Dermis microvascular lymphatic vessel endothelial cell (primary cell): Measurements from ENCODE around the gene GPR153. TPM values are rescaled to one million over a fixed set of nuclear protein-coding genes. Genes with fewer than 3 reads are reported as not detected.

Source experiments
- DNase-seq, 2 donors: peaks; one replicate each; pipeline versions ENCODE4 v3.0.0 to v3.0.0-alpha.2; 2010; ENCODE audit warnings: low read depth in 2 of 2
- total RNA-seq: library from RNA; depleted of rRNA; stranded (reverse); fragments of >200 nt; gene quantifications from 2 replicates; pipeline ENCODE4 v1.2.1, GENCODE V29; 2014

GPR153 gene
- total RNA-seq, 1 donor from 2014 or later, result 0.90 TPM

GRCh38 chr1:6269720-6270400, 9.0 kb upstream of the GPR153 start:
- DNase-seq, result no peak

GRCh38 chr1:6269296-6269695, 8.4 kb upstream of the GPR153 start:
- no peak for DNase-seq

- no peak for DNase-seq
These were observed 7.5 kb upstream of the GPR153 start for GRCh38 chr1:6268415-6268814.

- no peak for DNase-seq
These were observed 6.9 kb upstream of the GPR153 start for GRCh38 chr1:6267686-6268322.

- DNase-seq, result no peak
These were observed 5.7 kb upstream of the GPR153 start for GRCh38 chr1:6266641-6267040.

GRCh38 chr1:6265151-6265550, 4.3 kb upstream of the GPR153 start:
- no peak for DNase-seq

GRCh38 chr1:6263716-6264115, 2.8 kb upstream of the GPR153 start:
- DNase-seq, result no peak

- DNase-seq, result no peak
These were observed 1.9 kb upstream of the GPR153 start for GRCh38 chr1:6262555-6263420.

- no peak for DNase-seq
These were observed 707 bp upstream of the GPR153 start for GRCh38 chr1:6261615-6261995.

GRCh38 chr1:6260433-6260934, 414 bp downstream of the GPR153 start:
- DNase-seq, result peak in 1 of 2 donors; percentile 29

- DNase-seq, result peak; percentile 24 to 67
These were observed 1.2 kb downstream of the GPR153 start for GRCh38 chr1:6259491-6260362.

GRCh38 chr1:6258675-6259074, 2.2 kb downstream of the GPR153 start:
- no peak for DNase-seq

GRCh38 chr1:6257541-6258069, 3.3 kb downstream of the GPR153 start:
- DNase-seq, result no peak

- no peak for DNase-seq
These were observed 4.3 kb downstream of the GPR153 start for GRCh38 chr1:6256645-6257044.

- DNase-seq, result no peak
These were observed 6.2 kb downstream of the GPR153 start for GRCh38 chr1:6254691-6255090.

- no peak for DNase-seq
These were observed 7.5 kb downstream of the GPR153 start for GRCh38 chr1:6253380-6253779.

GRCh38 chr1:6252374-6252710, 8.6 kb downstream of the GPR153 start:
- DNase-seq, result no peak

GRCh38 chr1:6251681-6252373, 9.1 kb downstream of the GPR153 start:
- no peak for DNase-seq

- no peak for DNase-seq
These were observed 9.7 kb downstream of the GPR153 start for GRCh38 chr1:6251233-6251632.
